IPS-15b (cell line): ENCODE data around the gene AFF2.

Experiments used
- H3K27me3 ChIP-seq: one replicate; pipeline ENCODE4 v1.6.1; 2013; ENCODE audit warnings: low read length; ENCODE audit not compliant: control insufficient read depth, insufficient read depth
- H3K36me3 ChIP-seq: one replicate; pipeline ENCODE4 v1.6.1; 2013; ENCODE audit warnings: low read length; ENCODE audit not compliant: control insufficient read depth, insufficient read depth
- H3K4me1 ChIP-seq: one replicate; pipeline ENCODE4 v1.6.1; 2013; ENCODE audit warnings: mild to moderate bottlenecking, low read length; ENCODE audit not compliant: control insufficient read depth, insufficient read depth
- H3K4me3 ChIP-seq: one replicate; pipeline ENCODE4 v1.5.1; 2013; ENCODE audit warnings: low read depth, low read length
- H3K9ac ChIP-seq: one replicate; pipeline ENCODE4 v1.6.1; 2013; ENCODE audit warnings: low read depth, mild to moderate bottlenecking, low read length
- H3K9me3 ChIP-seq: one replicate; pipeline ENCODE4 v1.6.1; 2013; ENCODE audit warnings: mild to moderate bottlenecking, low read length; ENCODE audit not compliant: control insufficient read depth, insufficient read depth

Gene AFF2

GRCh38 chrX:148500423-148501385, at the start of gene AFF2:
Gene AFF2, plus strand, starts transcription at chrX:148500617. Its CDS starts 481 bp downstream, at chrX:148501098.
- Histone ChIP-seq H3K4me3 (peak within 1 kb of the TSS; percentile 36), H3K4me1 (no peaks in the 10 kb centered on the region), H3K9me3 (peaks cover 6% of the 10 kb centered on the region), H3K36me3 (no peaks in the 10 kb centered on the region), H3K27me3 (peaks cover 7% of the 10 kb centered on the region), H3K9ac (no peak within 1 kb of the TSS)

GRCh38 chrX:148457279-148457678, 43.1 kb upstream of the AFF2 start:
- no peak overlapping the region for H3K9ac ChIP-seq
- no peaks in the 10 kb centered on the region for H3K4me1 ChIP-seq
- H3K4me3 ChIP-seq, result no peak overlapping the region
- peaks cover 3% of the 10 kb centered on the region for H3K9me3 ChIP-seq
- no peaks in the 10 kb centered on the region for H3K36me3 ChIP-seq
- H3K27me3 ChIP-seq, result no peaks in the 10 kb centered on the region

GRCh38 chrX:148459343-148459742, 41.1 kb upstream of the AFF2 start:
- H3K4me3 ChIP-seq, result no peak overlapping the region
- no peak overlapping the region for H3K9ac ChIP-seq
- no peaks in the 10 kb centered on the region for H3K36me3 ChIP-seq
- H3K4me1 ChIP-seq, result no peaks in the 10 kb centered on the region
- peaks cover 3% of the 10 kb centered on the region for H3K9me3 ChIP-seq
- H3K27me3 ChIP-seq, result no peaks in the 10 kb centered on the region

GRCh38 chrX:148466292-148466691, 34.1 kb upstream of the AFF2 start:
- Histone ChIP-seq H3K9me3 (no peaks in the 10 kb centered on the region), H3K27me3 (no peaks in the 10 kb centered on the region), H3K9ac (no peak overlapping the region), H3K4me3 (no peak overlapping the region), H3K4me1 (no peaks in the 10 kb centered on the region), H3K36me3 (no peaks in the 10 kb centered on the region)

GRCh38 chrX:148470324-148470723, 30.1 kb upstream of the AFF2 start:
- no peaks in the 10 kb centered on the region for H3K36me3 ChIP-seq
- no peaks in the 10 kb centered on the region for H3K27me3 ChIP-seq
- no peak overlapping the region for H3K9ac ChIP-seq
- H3K9me3 ChIP-seq, result no peaks in the 10 kb centered on the region
- no peak overlapping the region for H3K4me3 ChIP-seq
- no peaks in the 10 kb centered on the region for H3K4me1 ChIP-seq

- H3K27me3 ChIP-seq, result no peaks in the 10 kb centered on the region
- H3K36me3 ChIP-seq, result no peaks in the 10 kb centered on the region
- H3K9me3 ChIP-seq, result no peaks in the 10 kb centered on the region
- no peak overlapping the region for H3K4me3 ChIP-seq
- H3K9ac ChIP-seq, result no peak overlapping the region
- H3K4me1 ChIP-seq, result no peaks in the 10 kb centered on the region
Measured at GRCh38 chrX:148474030-148474429, 26.4 kb upstream of the AFF2 start.

- H3K4me1 ChIP-seq, result no peaks in the 10 kb centered on the region
- no peaks in the 10 kb centered on the region for H3K36me3 ChIP-seq
- H3K9me3 ChIP-seq, result no peaks in the 10 kb centered on the region
- H3K27me3 ChIP-seq, result no peaks in the 10 kb centered on the region
- no peak overlapping the region for H3K9ac ChIP-seq
- H3K4me3 ChIP-seq, result no peak overlapping the region
Measured at GRCh38 chrX:148492057-148492456, 8.4 kb upstream of the AFF2 start.

GRCh38 chrX:148495176-148495575, 5.2 kb upstream of the AFF2 start:
- Histone ChIP-seq H3K9me3 (peaks cover 6% of the 10 kb centered on the region), H3K36me3 (no peaks in the 10 kb centered on the region), H3K4me3 (no peak overlapping the region), H3K9ac (no peak overlapping the region), H3K27me3 (peaks cover 7% of the 10 kb centered on the region), H3K4me1 (no peaks in the 10 kb centered on the region)

GRCh38 chrX:148498067-148498466, 2.4 kb upstream of the AFF2 start:
- H3K9me3 ChIP-seq, result peaks cover 6% of the 10 kb centered on the region
- peaks cover 7% of the 10 kb centered on the region for H3K27me3 ChIP-seq
- no peak overlapping the region for H3K9ac ChIP-seq
- no peak overlapping the region for H3K4me3 ChIP-seq
- H3K36me3 ChIP-seq, result no peaks in the 10 kb centered on the region
- no peaks in the 10 kb centered on the region for H3K4me1 ChIP-seq

GRCh38 chrX:148499638-148500422, 587 bp upstream of the AFF2 start:
- H3K4me1 ChIP-seq, result no peaks in the 10 kb centered on the region
- H3K9ac ChIP-seq, result no peak overlapping the region
- H3K36me3 ChIP-seq, result no peaks in the 10 kb centered on the region
- H3K9me3 ChIP-seq, result peaks cover 6% of the 10 kb centered on the region
- peaks cover 7% of the 10 kb centered on the region for H3K27me3 ChIP-seq
- peak overlapping the region; percentile 11 for H3K4me3 ChIP-seq

- Histone ChIP-seq H3K4me1 (no peaks in the 10 kb centered on the region), H3K36me3 (no peaks in the 10 kb centered on the region), H3K9ac (no peak overlapping the region), H3K4me3 (peak overlapping the region; percentile 36), H3K27me3 (peaks cover 7% of the 10 kb centered on the region), H3K9me3 (peaks cover 6% of the 10 kb centered on the region)
Measured at GRCh38 chrX:148501386-148502066, 1.1 kb downstream of the AFF2 start.
